Endothelial cell of hepatic sinusoid (primary cell): Measurements from ENCODE around the gene KPNB1.

Experiments used
- in situ Hi-C: cut with HindIII; loops from 2 replicates; pipeline ENCODE4 v1.10.0; 2017; ENCODE audit warnings: low sequenced_read_pairs

KPNB1 gene

GRCh38 chr17:47649153-47649971 is at the start of gene KPNB1:
KPNB1 (plus strand) TSS chr17:47649919; CDS start chr17:47650245, 326 bp downstream.
- in situ Hi-C loops = no loop called here

DNA sequence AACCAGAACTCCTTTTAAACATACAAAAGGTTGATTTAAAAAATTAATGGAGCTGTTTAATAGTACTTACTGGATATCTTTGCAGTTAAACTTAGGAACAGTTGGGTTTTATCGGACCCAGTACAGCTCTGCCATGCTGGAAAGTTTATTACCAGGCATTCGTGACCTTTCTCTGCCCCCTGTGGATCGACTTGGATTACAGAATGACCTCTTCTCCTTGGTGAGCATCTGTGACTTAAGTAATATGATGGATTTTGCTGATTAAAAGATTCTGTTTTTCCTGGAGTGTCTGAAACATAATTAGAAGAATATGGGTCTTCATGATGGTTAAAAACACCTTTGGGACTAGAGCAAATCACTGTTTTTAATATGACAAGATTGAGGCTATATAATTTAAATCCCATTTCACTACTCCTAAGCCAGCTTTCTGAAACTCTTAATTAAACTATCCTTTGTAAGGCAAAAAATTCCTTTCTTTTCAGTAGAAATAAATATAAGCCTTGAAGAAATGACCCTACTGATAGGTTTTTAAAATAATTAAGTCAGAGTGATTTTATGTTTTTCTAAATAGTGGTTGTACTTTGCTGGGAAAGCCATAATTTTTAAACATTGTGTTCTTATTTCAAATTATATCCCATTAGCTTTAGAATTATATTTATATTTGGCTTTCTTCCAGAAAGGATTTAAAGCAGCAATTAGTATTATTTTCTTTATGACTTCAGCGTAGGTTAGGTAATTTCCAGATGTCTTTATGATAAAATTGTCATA is 45.7 kb upstream of the KPNB1 start:
- in situ Hi-C loops = no loop called here

DNA sequence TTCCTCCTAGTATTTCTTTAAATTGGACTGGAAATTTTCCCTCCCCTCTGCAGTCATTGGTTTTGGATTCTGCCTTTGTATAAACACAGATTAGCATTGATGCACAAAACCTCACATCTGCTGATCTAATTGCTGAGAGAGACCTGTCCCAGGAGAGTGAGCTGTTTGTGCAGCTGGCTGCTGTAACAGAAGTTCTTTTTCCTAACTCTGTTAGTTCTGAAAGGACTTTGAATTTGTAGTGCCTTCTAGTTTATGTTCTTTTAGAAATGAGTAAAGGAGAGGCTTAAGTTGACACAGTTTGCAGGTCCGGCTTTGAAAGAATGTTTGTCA is 45.2 kb upstream of the KPNB1 start:
- in situ Hi-C loops = no loop called here

GRCh38 chr17:47605011-47605410 is 44.7 kb upstream of the KPNB1 start:
- in situ Hi-C loops = no loop called here

DNA sequence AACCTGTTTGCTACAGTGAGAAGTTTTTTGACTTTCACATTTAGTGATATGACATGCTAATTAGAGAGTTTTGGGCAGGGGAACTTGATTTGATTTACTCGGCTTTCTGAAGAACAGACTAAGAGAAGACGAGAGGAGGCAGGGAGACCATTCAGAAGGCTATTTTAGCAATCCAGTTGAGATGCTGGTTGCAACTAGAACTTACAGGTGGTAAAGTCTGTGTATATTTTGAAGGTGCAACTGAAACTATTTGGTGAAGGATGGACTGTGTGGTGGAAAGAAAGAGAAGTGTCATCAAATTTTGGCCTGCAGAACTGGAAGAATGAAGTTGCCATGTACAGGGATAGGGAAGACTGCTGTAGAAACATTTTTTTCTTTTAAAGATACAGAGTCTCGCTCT is 42.2 kb upstream of the KPNB1 start:
- in situ Hi-C loops = no loop called here

- in situ Hi-C loops = no loop called here
These were observed 38.1 kb upstream of the KPNB1 start for GRCh38 chr17:47611372-47612350.

GRCh38 chr17:47615766-47616424 is 33.8 kb upstream of the KPNB1 start:
- in situ Hi-C loops = no loop called here

DNA sequence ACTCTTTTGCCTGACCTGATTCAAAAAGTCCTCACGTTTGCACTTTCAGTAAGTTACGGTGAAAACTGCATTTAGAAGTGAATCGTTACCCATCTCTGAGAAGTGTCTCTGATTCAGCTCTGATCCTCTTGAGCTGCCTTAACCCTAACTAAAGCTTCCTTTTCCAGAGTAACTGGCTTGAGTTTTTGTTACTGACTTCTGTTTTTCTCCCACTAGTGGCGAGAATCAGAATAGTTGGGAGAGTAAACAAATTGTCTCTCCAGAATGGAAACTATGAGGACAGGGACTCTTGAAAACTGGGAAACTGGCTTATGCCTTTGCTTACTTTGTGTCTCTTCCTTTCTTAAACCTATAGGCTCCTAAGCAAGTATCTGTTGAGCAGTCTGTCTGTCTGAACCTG is 31.3 kb upstream of the KPNB1 start:
- in situ Hi-C loops = no loop called here

GRCh38 chr17:47620503-47621245 is 29.0 kb upstream of the KPNB1 start:
- in situ Hi-C loops = no loop called here

GRCh38 chr17:47621293-47622179 is 28.2 kb upstream of the KPNB1 start:
- in situ Hi-C loops = no loop called here

DNA sequence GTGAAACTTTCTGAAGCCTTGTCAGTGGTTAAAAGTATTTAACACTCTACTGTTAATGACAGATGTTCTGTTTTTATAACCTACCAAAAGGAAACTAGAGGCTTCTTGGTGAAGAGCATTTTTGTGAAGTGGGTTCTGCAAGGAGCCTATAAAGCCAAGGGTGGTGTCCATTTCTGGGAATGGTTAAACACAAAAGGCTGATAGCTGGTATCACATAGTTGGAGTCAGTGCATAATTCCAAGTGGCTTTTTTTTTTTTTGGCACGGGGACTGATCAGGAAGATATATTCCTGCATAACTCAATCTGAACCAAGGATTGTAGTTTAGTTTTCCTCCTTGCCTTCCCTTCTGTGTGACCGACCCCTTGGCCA is 27.6 kb upstream of the KPNB1 start:
- in situ Hi-C loops = no loop called here

- in situ Hi-C loops = no loop called here
These were observed 25.0 kb upstream of the KPNB1 start for GRCh38 chr17:47624727-47625068.

GRCh38 chr17:47628014-47628566 is 21.6 kb upstream of the KPNB1 start:
- in situ Hi-C loops = no loop called here

DNA sequence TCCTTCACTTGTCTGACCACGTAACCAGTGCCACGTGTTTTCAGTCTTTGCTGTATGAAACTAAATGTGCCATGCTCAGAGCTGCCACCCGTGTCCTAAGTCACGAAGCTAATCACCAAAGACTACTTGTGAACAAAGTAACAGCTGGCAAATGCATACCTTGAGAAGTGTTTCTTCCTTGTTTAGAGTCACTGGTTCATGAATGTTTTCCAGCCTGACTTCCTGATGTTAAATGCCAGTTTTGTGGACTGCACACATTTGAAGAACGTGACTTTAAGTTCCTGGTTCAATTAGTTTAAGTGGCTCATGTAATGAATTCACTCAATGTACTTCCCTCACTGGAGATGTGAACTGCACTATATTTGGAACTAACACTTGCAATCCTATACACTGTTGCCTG is 19.9 kb upstream of the KPNB1 start:
- in situ Hi-C loops = no loop called here

DNA sequence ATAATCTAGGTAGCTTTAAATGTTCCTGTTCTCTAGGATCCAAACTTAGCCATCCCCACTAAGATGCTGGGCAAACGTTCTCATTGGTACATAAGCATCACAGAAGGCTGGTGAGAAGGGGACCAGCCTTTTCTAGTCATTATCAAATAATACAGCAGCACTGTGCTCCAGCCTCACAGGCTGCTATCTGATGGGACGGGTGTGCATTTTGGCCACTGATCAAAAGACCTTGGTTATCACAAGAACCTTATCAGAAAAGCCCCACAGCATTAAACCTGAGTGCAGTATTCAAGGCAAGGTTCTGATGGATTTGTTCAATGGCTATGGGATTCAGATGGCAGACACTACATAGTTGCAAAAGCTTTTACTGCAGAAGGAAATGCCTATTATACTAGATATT is 19.1 kb upstream of the KPNB1 start:
- in situ Hi-C loops = no loop called here

- in situ Hi-C loops = no loop called here
These were observed 16.7 kb upstream of the KPNB1 start for GRCh38 chr17:47632991-47633390.

DNA sequence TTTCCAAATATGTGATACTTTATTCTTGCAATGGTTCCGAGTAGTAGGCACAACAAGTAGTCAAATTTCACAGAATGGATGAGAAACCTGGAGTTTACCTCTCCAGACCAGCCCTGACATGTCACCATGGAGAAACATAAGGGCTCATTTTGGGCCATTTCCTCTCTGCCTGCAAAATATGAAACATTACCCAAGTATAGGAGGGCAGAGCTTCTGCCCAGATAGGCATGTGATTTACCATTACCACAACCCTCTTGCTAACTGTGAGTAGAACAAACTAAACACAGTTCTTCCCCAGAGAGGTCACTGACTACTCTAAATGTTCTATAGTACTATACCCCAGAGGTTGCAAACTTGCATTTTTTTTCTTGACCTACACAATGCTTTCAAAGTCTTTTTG is 15.7 kb upstream of the KPNB1 start:
- in situ Hi-C loops = no loop called here

DNA sequence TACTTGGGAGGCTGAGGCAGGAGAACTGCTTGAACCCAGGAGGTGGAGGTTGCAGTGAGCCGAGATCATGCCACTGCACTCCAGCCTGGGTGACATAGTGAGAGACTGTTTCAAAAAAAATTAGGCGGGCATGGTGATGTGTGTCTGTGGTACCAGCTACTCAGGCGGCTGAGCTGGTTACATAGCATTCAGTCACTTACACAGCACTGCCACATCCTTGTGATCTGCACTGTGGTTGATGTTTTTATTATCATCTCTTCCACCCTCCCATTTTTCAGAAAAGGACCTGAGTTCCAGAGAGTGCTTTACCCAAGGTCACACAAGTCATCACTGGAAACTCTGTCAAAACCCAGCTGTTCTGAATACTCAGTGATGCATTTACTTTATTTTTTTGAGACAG is 14.8 kb upstream of the KPNB1 start:
- in situ Hi-C loops = no loop called here

DNA sequence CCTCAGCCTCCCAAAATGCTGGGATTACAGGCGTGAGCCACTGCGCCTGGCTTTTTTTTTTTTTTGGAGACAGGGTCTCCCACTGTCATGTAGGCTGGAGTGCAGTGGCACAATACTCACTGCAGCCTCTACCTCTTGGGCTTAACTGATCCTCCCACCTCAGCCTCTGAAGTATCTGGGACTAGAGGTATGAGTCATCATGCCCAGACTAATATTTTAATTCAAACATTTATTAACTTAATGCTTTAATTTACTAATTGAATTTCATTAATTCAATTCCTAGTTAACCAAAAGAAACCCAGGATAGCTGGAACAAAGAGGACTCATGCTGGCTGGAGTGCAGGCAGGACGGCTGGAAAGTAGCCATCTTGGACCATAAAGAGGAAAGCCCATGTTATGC is 14.0 kb upstream of the KPNB1 start:
- in situ Hi-C loops = no loop called here
